Kidney (tissue), 14 donors: Measurements from ENCODE around the gene GSX1. TPM values are rescaled to one million over a fixed set of nuclear protein-coding genes. Genes with fewer than 3 reads are reported as not detected.

Experiments
- DNase-seq, 5 donors: peaks; one replicate each; pipeline ENCODE4 v3.0.0-alpha.2; 2013 to 2020
- FAIRE-seq: peaks from 2 replicates; lab custom pipeline; 2012; peaks lifted over from hg19 to GRCh38; lab: Jason Lieb, UNC
- H3K27ac ChIP-seq, 2 donors: one replicate each; pipeline ENCODE4 v1.7.0; 2013; ENCODE audit warnings: low read depth in 2 of 2, low read length in 2 of 2, inconsistent platforms in 1 of 2
- H3K27me3 ChIP-seq: one replicate; pipeline ENCODE4 v1.7.1; 2013; ENCODE audit warnings: low read length, inconsistent platforms; ENCODE audit not compliant: control insufficient read depth, insufficient read depth
- H3K36me3 ChIP-seq, 3 donors: one replicate each; pipeline versions ENCODE4 v1.7.0 to v1.7.1; 2013; ENCODE audit warnings: low read length in 3 of 3, control low read depth in 1 of 3, inconsistent platforms in 1 of 3; ENCODE audit not compliant: insufficient read depth in 3 of 3, control insufficient read depth in 2 of 3
- H3K4me1 ChIP-seq, 3 donors: one replicate each; pipeline versions ENCODE4 v1.7.0 to v1.7.1; 2013; ENCODE audit warnings: low read length in 3 of 3, inconsistent platforms in 1 of 3, low read depth in 1 of 3; ENCODE audit not compliant: control insufficient read depth in 2 of 3, insufficient read depth in 2 of 3
- H3K4me3 ChIP-seq, 3 donors: one replicate each; pipeline versions ENCODE4 v1.7.0 to v1.8.1; 2013; ENCODE audit warnings: low read length in 3 of 3, control low read depth in 1 of 3, inconsistent platforms in 1 of 3
- H3K9ac ChIP-seq, 3 donors: one replicate each; pipeline versions ENCODE4 v1.7.0 to v1.7.1; 2013; ENCODE audit warnings: low read length in 3 of 3, control low read depth in 1 of 3, inconsistent platforms in 1 of 3
- H3K9me3 ChIP-seq, 3 donors: one replicate each; pipeline versions ENCODE4 v1.7.0 to v1.7.1; 2013; ENCODE audit warnings: low read length in 3 of 3, control low read depth in 1 of 3, inconsistent platforms in 1 of 3; ENCODE audit not compliant: control insufficient read depth in 2 of 3, insufficient read depth in 1 of 3
- intact Hi-C: fragments of 100-400 bp; cut with DNase I; formaldehyde crosslinking; loops from one replicate; pipeline ENCODE4 v1.11.1; 2022
- polyA plus RNA-seq: library from polyadenylated mRNA; stranded (reverse); fragments of 350-450 nt; fragmentation: Illumina TruSeq; extraction: RNeasy Lipid Tissue Mini Kit (QIAGEN cat#74804); gene quantifications from one replicate; pipeline ENCODE4 v1.2.3, GENCODE V29; 2014; ENCODE audit warnings: low read depth, low replicate concordance; ENCODE audit not compliant: insufficient read depth
- total RNA-seq: library from RNA; stranded (reverse); fragmentation: NEBNext Ultra II Directional; extraction: Animal tissue kit (Norgen Biotek cat#: 25700); gene quantifications from one replicate; pipeline ENCODE4 v1.2.1, GENCODE V29; 2021
- TF ChIP-seq, protein P1 (sequence below): IDR thresholded peaks from 3 replicates; pipeline ENCODE4 v1.5.1; 2012; ENCODE audit warnings: mild to moderate bottlenecking, moderate library complexity, borderline replicate concordance; ENCODE audit not compliant: insufficient read depth; ENCODE audit errors: extremely low read depth
- donor health status: control.
- donor health status: control.
- donor health status: control.
- donor health status: control.
- donor health status: control.
- donor health status: DM: yes; HTN: yes; CAD: no.
- donor health status: Normal renal cell carcinoma (clear cell type).

Gene GSX1
- total and polyA plus RNA-seq, 2 donors from 2014 or later = not detected

DNA sequence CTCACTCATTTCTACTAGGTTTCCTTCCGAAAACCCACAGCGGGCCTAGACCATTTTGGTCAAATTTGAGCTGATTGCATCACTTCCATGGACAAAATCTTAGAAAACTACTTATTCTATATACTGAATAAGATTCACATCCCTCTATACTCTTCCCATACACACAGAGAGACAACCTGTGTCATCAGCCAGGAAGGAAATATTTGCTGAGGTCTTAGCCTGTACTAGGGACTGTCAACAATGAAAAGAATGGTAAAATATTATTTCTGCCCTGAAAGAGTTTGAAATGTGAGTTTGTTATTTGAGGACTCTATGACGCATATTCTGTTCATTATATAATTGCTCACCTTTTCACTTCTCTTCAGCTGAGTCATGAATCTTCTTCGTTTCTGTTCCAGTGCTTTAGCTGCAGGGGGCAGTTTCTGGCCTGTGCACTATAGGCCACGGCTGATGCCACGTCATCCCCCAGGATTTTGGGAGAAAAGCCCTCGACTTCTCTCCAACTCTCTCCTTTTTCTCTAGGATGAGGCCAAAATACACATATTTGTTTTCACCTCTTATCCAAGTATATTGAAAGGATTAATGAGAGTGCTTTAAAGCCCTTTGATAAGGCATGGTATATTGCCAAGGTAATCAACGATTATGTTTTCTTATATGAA, 47.7 kb downstream of the GSX1 start:
- Histone ChIP-seq H3K4me3 (no peak overlapping the region), H3K4me1 (no peaks in the 10 kb centered on the region), H3K27ac (no peak overlapping the region), H3K9ac (no peak overlapping the region), H3K9me3 (peaks cover 0 to 2% (median 0%) of the 10 kb centered on the region in 3 donors), H3K36me3 (no peaks in the 10 kb centered on the region), H3K27me3 (no peaks in the 10 kb centered on the region)
- intact Hi-C loops = no loop called here
- no peak for DNase-seq
- TF ChIP-seq, protein P1, sequence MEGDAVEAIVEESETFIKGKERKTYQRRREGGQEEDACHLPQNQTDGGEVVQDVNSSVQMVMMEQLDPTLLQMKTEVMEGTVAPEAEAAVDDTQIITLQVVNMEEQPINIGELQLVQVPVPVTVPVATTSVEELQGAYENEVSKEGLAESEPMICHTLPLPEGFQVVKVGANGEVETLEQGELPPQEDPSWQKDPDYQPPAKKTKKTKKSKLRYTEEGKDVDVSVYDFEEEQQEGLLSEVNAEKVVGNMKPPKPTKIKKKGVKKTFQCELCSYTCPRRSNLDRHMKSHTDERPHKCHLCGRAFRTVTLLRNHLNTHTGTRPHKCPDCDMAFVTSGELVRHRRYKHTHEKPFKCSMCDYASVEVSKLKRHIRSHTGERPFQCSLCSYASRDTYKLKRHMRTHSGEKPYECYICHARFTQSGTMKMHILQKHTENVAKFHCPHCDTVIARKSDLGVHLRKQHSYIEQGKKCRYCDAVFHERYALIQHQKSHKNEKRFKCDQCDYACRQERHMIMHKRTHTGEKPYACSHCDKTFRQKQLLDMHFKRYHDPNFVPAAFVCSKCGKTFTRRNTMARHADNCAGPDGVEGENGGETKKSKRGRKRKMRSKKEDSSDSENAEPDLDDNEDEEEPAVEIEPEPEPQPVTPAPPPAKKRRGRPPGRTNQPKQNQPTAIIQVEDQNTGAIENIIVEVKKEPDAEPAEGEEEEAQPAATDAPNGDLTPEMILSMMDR = no peak
- no peak for FAIRE-seq

DNA sequence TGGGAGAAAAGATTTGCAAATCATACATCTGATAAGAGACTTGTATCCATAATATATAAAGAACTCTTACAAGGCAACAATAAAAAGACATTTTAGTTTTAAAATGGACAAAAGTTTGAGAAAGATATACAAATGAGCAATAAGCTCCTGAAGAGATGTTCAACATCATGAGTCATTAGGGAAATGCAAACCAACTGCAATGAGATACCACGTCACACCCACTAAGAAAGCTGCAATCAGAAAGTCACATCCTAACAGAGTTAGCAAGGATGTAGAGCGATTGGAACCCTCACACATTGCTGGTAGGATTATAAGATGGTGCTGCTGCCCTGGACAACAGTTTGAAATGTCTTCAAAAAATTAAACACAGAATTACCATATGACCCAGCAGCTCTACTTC, 50.3 kb downstream of the GSX1 start:
- FAIRE-seq (no peak), DNase-seq (no peak)
- H3K27ac ChIP-seq = no peak overlapping the region
- TF ChIP-seq, protein P1 = no peak
- no peak overlapping the region for H3K4me3 ChIP-seq
- no peaks in the 10 kb centered on the region for H3K4me1 ChIP-seq
- peaks cover 0 to 2% (median 0%) of the 10 kb centered on the region in 3 donors for H3K9me3 ChIP-seq
- no peak overlapping the region for H3K9ac ChIP-seq
- no peaks in the 10 kb centered on the region for H3K27me3 ChIP-seq
- intact Hi-C loops = no loop called here
- H3K36me3 ChIP-seq = no peaks in the 10 kb centered on the region

Other genes starting within 250 kb of the GSX1 start
- 13.8 TPM for gene LNX2, start 172.0 kb upstream of the GSX1 start, total RNA-seq
- 5.6 TPM for gene LNX2, start 172.0 kb upstream of the GSX1 start, polyA plus RNA-seq
- gene POLR1D, start 170.6 kb upstream of the GSX1 start, total RNA-seq = 72.8 TPM
- 124 TPM for gene POLR1D, start 170.6 kb upstream of the GSX1 start, polyA plus RNA-seq
- not detected for gene PDX1, start 127.5 kb downstream of the GSX1 start, total RNA-seq
- gene PDX1, start 127.5 kb downstream of the GSX1 start, polyA plus RNA-seq = not detected
- not detected for gene CDX2, start 176.8 kb downstream of the GSX1 start, total RNA-seq
- gene CDX2, start 176.8 kb downstream of the GSX1 start, polyA plus RNA-seq = not detected
- not detected for gene URAD, start 196.2 kb downstream of the GSX1 start, total RNA-seq
- not detected for gene URAD, start 196.2 kb downstream of the GSX1 start, polyA plus RNA-seq